HG02588 (cell line): ENCODE data around the gene LMTK2.
"Not testable (repeated sequence)": the region's sequence is repeated elsewhere in the genome, so short reads cannot be mapped to it uniquely, and the experiment has no call there.

Experiments
- ATAC-seq: cut with Tn5 transposase; IDR thresholded peaks from one replicate; pipeline ENCODE4 v1.9.1; 2021; ENCODE audit warnings: mild to moderate bottlenecking, moderate library complexity; ENCODE audit not compliant: unreplicated experiment

Gene LMTK2

GRCh38 chr7:98102170-98102569, 4.5 kb upstream of the LMTK2 start:
- ATAC-seq = no peak

GRCh38 chr7:98105942-98106544, 619 bp upstream of the LMTK2 start:
- ATAC-seq = no peak

- ATAC-seq = no peak
These were observed 655 bp downstream of the LMTK2 start for GRCh38 chr7:98107313-98107721.

- ATAC-seq = no peak
These were observed 3.8 kb downstream of the LMTK2 start for GRCh38 chr7:98110249-98111022.

GRCh38 chr7:98112077-98112476, 5.4 kb downstream of the LMTK2 start:
- ATAC-seq = no peak

GRCh38 chr7:98115746-98116525, 9.3 kb downstream of the LMTK2 start:
- ATAC-seq = no peak

GRCh38 chr7:98116656-98117461, 10.2 kb downstream of the LMTK2 start:
- ATAC-seq = no peak

GRCh38 chr7:98119256-98119918, 12.7 kb downstream of the LMTK2 start:
- no peak for ATAC-seq

- no peak for ATAC-seq
These were observed 13.9 kb downstream of the LMTK2 start for GRCh38 chr7:98120559-98120958.

- ATAC-seq = not testable (repeated sequence)
These were observed 14.7 kb downstream of the LMTK2 start for GRCh38 chr7:98121388-98121787.

GRCh38 chr7:98123365-98123696, 16.7 kb downstream of the LMTK2 start:
- ATAC-seq = no peak

GRCh38 chr7:98125759-98126158, 19.1 kb downstream of the LMTK2 start:
- ATAC-seq = no peak

GRCh38 chr7:98126311-98127142, 19.9 kb downstream of the LMTK2 start:
- ATAC-seq = no peak

- ATAC-seq = no peak
These were observed 21.7 kb downstream of the LMTK2 start for GRCh38 chr7:98128346-98128745.

GRCh38 chr7:98130959-98131358, 24.3 kb downstream of the LMTK2 start:
- ATAC-seq = no peak

GRCh38 chr7:98133181-98133580, 26.5 kb downstream of the LMTK2 start:
- ATAC-seq = peak; percentile 79

GRCh38 chr7:98133621-98134303, 27.1 kb downstream of the LMTK2 start:
- ATAC-seq = peak; percentile 20

- ATAC-seq = no peak
These were observed 28.0 kb downstream of the LMTK2 start for GRCh38 chr7:98134420-98135228.
